ENCODE measurements around the gene GCSAM. TPM values are rescaled to one million over a fixed set of nuclear protein-coding genes. Genes with fewer than 3 reads are reported as not detected.

Gene GCSAM
- total RNA-seq, 2 donors from 2014 or later = 0.50 TPM; not detected in 1

DNA sequence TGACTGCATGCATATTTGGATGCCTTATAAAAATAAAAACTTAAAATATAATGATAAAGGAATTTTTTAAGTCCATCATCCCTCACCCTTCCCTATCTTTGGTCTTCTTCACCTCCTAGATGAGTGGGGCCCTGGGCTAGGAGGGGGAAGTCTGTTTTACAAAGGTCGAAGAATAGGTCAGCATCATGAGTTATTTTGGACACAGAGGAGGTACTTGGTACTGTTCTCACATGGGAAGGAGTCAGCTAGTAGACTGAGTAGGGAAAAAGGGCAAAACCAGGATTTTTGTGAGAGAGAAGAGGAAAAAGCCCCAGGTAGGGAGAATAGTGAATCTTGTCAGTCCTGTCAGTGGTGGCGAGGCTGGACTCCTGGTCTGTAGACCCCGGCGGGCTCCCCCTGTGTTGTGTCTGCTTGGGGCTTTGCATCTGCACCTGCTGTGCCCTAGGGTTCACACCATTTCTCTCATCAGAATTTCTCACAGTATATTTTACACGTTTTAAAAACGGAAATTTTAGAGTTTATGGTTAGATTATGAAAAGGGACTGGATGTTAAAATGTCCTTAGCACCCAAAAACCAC is 17.2 kb downstream of the GCSAM start:
- ATAC-seq = no peak
- intact Hi-C loops (cut with DNase I, micrococcal nuclease) = no loop called here
- no peak for DNase-seq

DNA sequence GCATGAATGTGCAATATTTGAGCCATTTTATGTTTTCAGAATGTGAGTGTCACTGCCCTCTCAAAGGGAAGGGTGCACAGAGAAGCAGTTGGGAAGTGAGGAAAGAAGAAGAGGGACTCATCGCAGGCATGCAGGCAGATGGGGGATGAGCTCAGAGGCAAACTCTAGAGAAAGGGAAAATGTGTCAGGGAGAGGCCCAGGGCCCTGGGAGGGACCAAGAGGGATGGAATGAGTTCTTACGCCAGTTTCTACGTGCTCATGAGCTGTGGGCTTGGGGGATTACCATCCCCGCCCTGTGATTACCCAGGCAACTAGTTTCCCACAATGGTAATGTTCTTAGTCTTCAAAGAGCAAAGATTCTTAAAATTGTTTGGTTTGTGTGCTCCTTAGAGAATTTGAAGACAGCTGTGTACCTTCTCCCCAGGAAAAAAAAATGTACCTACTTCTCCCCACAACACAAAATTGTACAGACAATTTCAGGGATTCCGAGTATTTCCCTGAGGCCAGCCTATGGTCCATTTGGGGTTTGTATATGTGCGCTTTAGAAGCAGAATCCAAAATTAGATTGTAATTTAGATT is 17.8 kb downstream of the GCSAM start:
- no peak for DNase-seq
- no peak for ATAC-seq
- intact Hi-C loops (cut with DNase I, micrococcal nuclease) = no loop called here

- intact Hi-C loops (cut with DNase I, micrococcal nuclease) = no loop called here
- DNase-seq = no peak
- no peak for ATAC-seq
Measured at GRCh38 chr3:112114576-112115160, 18.4 kb downstream of the GCSAM start.

DNA sequence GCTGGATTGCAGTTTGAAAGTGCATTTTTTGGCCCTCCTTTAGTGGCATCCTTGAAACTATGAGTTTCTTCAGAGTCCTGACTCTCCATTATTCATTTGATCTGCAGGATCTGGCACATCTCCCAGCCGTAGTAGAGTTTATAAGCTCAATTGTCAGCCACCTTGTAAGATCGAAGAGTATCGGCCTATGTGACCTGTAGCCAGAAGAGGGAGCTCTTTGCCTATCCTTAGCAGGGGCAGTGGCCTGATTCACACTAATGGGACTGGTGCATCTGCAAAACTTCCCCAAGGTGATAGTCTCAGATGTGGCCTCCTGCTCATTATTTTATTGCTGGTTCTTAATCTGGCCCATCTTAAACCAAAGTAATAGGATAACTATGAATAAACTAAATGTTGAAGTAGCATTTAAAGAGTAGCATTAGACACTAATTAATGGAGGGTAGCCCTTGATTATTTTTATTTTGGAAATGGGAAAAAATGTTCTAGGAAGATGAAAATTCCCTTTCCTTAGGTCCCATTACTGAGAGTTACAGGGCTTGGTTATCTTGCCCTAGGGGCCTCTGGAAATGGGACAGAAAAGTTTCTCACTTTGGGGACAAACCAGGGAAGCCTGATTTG is 21.2 kb downstream of the GCSAM start:
- intact Hi-C loops (cut with DNase I, micrococcal nuclease) = no loop called here
- ATAC-seq (peak; percentile 93), DNase-seq (peak in 1 of 2 donors; percentile 54)

- intact Hi-C loops (cut with DNase I, micrococcal nuclease) = no loop called here
- ATAC-seq (peak; percentile 66), DNase-seq (no peak)
Measured at GRCh38 chr3:112109322-112109721, 23.7 kb downstream of the GCSAM start.

GRCh38 chr3:112104774-112105173 is 28.3 kb downstream of the GCSAM start:
- DNase-seq (no peak), ATAC-seq (no peak)
- intact Hi-C loops (cut with DNase I, micrococcal nuclease) = no loop called here

- intact Hi-C loops (cut with DNase I, micrococcal nuclease) = no loop called here
- DNase-seq (no peak), ATAC-seq (no peak)
Measured at GRCh38 chr3:112101916-112102315, 31.1 kb downstream of the GCSAM start.

DNA sequence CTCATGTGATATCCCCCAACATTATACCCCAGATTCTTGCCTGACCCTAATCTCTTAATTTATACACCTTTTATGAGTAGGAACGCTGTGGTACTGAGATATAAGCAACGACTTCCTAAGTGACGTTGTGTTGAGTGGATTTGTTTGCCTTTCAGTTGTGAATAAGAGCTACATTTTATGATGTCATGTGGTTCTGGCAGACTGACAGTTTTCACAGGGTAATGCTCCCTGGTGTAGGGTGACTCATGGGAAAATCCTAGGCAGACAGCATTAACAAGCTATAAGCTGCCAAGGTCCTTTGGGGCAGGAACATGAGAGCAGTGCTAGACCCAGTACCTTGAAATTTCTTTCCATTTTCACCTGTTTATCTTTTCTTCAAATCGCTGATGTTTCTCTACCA is 35.7 kb downstream of the GCSAM start:
- peak; percentile 91 for ATAC-seq
- intact Hi-C loops (cut with DNase I, micrococcal nuclease) = no loop called here
- peak; percentile 43 to 80 for DNase-seq

- ATAC-seq (peak; percentile 46), DNase-seq (no peak)
- intact Hi-C loops (cut with DNase I, micrococcal nuclease) = no loop called here
Measured at GRCh38 chr3:112096176-112096575, 36.9 kb downstream of the GCSAM start.

DNA sequence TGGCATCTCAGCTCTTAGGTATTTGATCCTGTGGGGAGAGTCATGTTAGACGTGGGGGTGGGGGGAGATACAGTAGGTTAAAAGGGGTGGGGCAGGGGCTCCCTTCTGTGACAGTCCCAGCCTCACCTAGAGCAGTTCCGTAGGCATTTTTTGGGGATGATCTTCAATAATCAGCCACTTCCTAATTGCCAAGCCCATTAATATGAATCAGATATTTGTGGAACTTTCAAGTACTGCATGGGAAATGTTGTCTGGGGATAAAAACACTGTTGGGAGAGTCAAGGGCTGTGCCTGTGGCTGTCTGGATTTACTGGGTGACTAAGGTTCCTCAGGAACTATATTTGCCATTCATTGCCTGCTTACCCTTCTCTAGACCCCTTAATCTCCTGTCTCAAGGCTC is 37.3 kb downstream of the GCSAM start:
- DNase-seq (no peak), ATAC-seq (no peak)
- intact Hi-C loops (cut with DNase I, micrococcal nuclease) = no loop called here

- ATAC-seq = no peak
- intact Hi-C loops (cut with DNase I, micrococcal nuclease) = no loop called here
- DNase-seq = no peak
Measured at GRCh38 chr3:112093180-112093522, 39.9 kb downstream of the GCSAM start.

- intact Hi-C loops (cut with DNase I, micrococcal nuclease) = no loop called here
- no peak for DNase-seq
- ATAC-seq = peak; percentile 54
Measured at GRCh38 chr3:112092496-112093179, 40.4 kb downstream of the GCSAM start.

GRCh38 chr3:112090887-112091586 is 42.0 kb downstream of the GCSAM start:
- DNase-seq = peak in 1 of 2 donors; percentile 49
- intact Hi-C loops (cut with DNase I, micrococcal nuclease) = no loop called here
- ATAC-seq = peak; percentile 44

- intact Hi-C loops (cut with DNase I, micrococcal nuclease) = no loop called here
Measured at GRCh38 chr3:112089956-112090886, 42.8 kb downstream of the GCSAM start.

DNA sequence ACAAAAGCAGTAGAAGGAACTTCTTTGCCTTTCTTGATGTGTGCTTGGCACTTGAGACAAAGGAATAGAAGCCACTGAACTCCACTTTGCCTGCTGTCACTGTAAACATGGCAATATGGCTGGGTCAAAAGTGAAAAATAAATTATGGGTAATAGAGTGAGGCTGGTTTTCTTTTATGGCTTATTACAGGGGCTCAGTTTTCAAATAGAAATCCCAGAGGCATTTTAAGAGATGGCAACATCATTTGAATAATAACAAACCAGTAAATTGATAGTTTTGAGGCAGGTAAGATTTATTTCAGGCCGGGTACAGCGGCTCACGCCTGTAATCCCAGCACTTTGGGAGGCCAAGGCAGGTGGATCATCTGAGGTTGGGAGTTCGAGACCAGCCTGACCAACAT is 44.1 kb downstream of the GCSAM start:
- intact Hi-C loops (cut with DNase I, micrococcal nuclease) = no loop called here
- DNase-seq (no peak), ATAC-seq (no peak)

More at GRCh38 chr3:112089956-112090886, 42.8 kb downstream of the GCSAM start:
- ATAC-seq (peak; percentile 40), DNase-seq (no peak)

GRCh38 chr3:112087746-112088145 is 45.3 kb downstream of the GCSAM start:
- ATAC-seq = no peak
- intact Hi-C loops (cut with DNase I, micrococcal nuclease) = no loop called here
- DNase-seq = no peak

DNA sequence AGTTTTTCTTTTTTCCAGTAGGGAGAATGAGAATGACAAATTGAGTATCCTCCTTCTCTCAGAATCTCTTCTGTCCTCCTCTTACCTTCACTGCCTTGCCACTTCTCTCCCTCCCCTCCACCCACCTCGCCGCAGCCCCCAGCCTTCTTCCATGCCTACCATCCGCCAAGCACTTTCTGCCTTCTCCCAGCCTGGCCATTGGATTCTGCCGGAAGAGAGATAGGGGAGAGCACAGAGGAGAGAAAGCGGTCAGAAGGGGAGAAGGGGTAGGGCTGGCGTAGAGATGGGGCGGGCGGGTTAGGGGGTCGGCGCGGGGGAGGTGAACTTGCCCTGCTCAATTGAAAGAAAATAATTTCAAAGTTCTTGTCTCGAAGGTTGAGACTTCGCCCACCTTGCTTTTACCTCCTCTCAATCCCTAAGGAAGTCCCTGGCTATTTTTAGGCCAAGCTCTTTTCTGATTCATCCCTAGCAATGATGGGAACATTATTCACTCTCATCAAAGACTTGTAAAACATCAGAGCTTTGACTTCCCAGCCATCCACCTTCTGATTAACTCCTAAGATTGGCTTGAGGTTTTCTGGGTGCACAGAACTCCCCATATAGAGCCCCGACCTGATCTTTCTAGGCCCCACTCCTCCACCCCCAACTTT is 46.0 kb downstream of the GCSAM start:
- intact Hi-C loops (cut with DNase I, micrococcal nuclease) = no loop called here
- no peak for ATAC-seq
- DNase-seq = no peak
